Measurements from ENCODE around the gene ADCY10. TPM values are rescaled to one million over a fixed set of nuclear protein-coding genes. Genes with fewer than 3 reads are reported as not detected.

ADCY10 gene
- total RNA-seq, 1 experiment from 2014 or later, result 0.20 TPM

GRCh38 chr1:167812972-167813371, 101.0 kb downstream of the ADCY10 start:
- no peaks in the 10 kb centered on the region; the same call in 1 of the 2 replicates for H3K27me3 Mint-ChIP-seq (ENCODE audit: low read depth)

More at GRCh38 chr1:167812972-167813371, 101.0 kb downstream of the ADCY10 start:
- Histone ChIP-seq H3K79me2 (ENCODE audit: insufficient read depth, low read length) (no peaks in the 10 kb centered on the region), H4K91ac (ENCODE audit: insufficient read length, low read depth, low read length) (no peak overlapping the region), H4K8ac (replicated peaks; ENCODE audit: insufficient read length, low read depth, low read length) (no peak overlapping the region), H3K4ac (ENCODE audit: low read depth, low read length) (no peak overlapping the region), H3K27ac (ENCODE audit: insufficient read length, low read depth, low read length) (no peak overlapping the region), H4K20me1 (ENCODE audit: control insufficient read depth, insufficient read depth, insufficient read length) (no peaks in the 10 kb centered on the region), H2BK12ac (ENCODE audit: insufficient read length, low read depth, low read length) (no peak overlapping the region), H3K9me3 (ENCODE audit: control insufficient read depth, low read depth, low read length) (no peaks in the 10 kb centered on the region), H3K4me1 (ENCODE audit: insufficient read depth, low read length) (no peaks in the 10 kb centered on the region), H2BK5ac (ENCODE audit: insufficient read length, low read length) (no peak overlapping the region), H3K18ac (ENCODE audit: insufficient read length, low read depth, low read length) (no peak overlapping the region), H3K56ac (ENCODE audit: insufficient read length, low read depth, low read length) (no peak overlapping the region), H2BK120ac (ENCODE audit: low read depth, low read length, poor library complexity, severe bottlenecking) (no peak overlapping the region), H2AFZ (ENCODE audit: low read length) (no peak overlapping the region), H2AK5ac (ENCODE audit: insufficient read length, low read length) (no peak overlapping the region), H3K4me2 (ENCODE audit: insufficient read depth, insufficient read length, low read length) (no peak overlapping the region), H4K5ac (ENCODE audit: insufficient read length, low read depth, low read length) (no peak overlapping the region), H3K9ac (ENCODE audit: extremely low read depth, insufficient read length, low read length) (no peak overlapping the region), H3K14ac (ENCODE audit: insufficient read depth, low read length) (no peak overlapping the region), H2BK15ac (ENCODE audit: low read depth, low read length) (no peak overlapping the region), H3T11ph (ENCODE audit: low read length) (no peak overlapping the region), H3K23ac (ENCODE audit: insufficient read length, low read depth, low read length) (no peak overlapping the region), H3K27me3 (ENCODE audit: insufficient read depth, low read length) (no peaks in the 10 kb centered on the region), H3K23me2 (ENCODE audit: insufficient read length, low read depth, low read length, poor library complexity, severe bottlenecking) (no peaks in the 10 kb centered on the region), H3K79me1 (ENCODE audit: insufficient read depth, low read depth, low read length, poor library complexity, severe bottlenecking) (no peaks in the 10 kb centered on the region), H2BK20ac (ENCODE audit: low read depth, low read length, poor library complexity, severe bottlenecking) (no peak overlapping the region)
- Mint-ChIP-seq H3K9me3 (peaks cover 21 to 24% of the 10 kb centered on the region in 2 experiments), H3K36me3 (ENCODE audit: insufficient read depth in 1 of 3, low read depth in 3 of 3) (peaks cover 1 to 22% (median 3%) of the 10 kb centered on the region in 3 experiments; a peak in 6 of 7 replicates), H3K4me1 (no peaks in the 10 kb centered on the region), H3K4me3 (no peak overlapping the region), H3K27ac (no peak overlapping the region)
- no peak for TF ChIP-seq CTCF (conservative IDR thresholded peaks at IDR 0.05)
- DNase-seq, result no peak

Measured in H9 (cell line).